Peyer's patch (tissue), 4 donors: ENCODE measurements around the gene TSEN34.
"Not testable (repeated sequence)": the region's sequence is repeated elsewhere in the genome, so short reads cannot be mapped to it uniquely, and the experiment has no call there.

Source experiments
- CTCF ChIP-seq, 6 experiments: fragments of 450-650 bp in 4 of 6; fragments of 200-600 bp in 2 of 6; sonication (generic) in 1 of 6; IDR thresholded peaks; one replicate each; pipeline ENCODE4 v1.5.1; 2017 to 2019; ENCODE audit warnings: antibody characterized with exemption in 6 of 6, mild to moderate bottlenecking in 3 of 6, moderate library complexity in 1 of 6
- POLR2A ChIP-seq, 2 donors: fragments of 450-650 bp; IDR thresholded peaks; one replicate each; pipeline ENCODE4 v1.5.1; 2017; ENCODE audit warnings: antibody characterized with exemption in 2 of 2, mild to moderate bottlenecking in 2 of 2, moderate library complexity in 2 of 2

GRCh38 chr19:54214734-54215133, 23.6 kb downstream of the TSEN34 start:
- not testable (repeated sequence) for TF ChIP-seq CTCF, POLR2A (IDR thresholded peaks at IDR 0.05)
